ENCODE measurements around the gene FAT1.

DNA sequence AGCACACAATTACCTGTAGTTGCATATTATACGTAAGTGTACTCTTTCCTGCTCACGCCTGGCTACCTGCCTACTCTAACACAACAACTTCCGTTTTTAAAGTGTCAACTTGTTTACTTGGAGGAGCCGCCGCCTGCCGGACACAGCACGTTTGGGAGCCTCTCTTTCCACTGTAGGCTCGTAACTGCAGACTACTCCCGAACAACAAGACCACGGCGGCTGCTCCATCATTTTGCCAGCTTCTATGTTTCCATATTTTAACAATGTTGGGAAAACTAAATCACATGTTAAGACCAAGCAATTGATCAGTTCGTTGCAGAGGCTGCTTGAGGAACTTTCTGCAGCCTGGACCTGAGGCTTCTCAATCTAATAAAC, 169.1 kb downstream of the FAT1 start:
- TF ChIP-seq, protein P1, sequence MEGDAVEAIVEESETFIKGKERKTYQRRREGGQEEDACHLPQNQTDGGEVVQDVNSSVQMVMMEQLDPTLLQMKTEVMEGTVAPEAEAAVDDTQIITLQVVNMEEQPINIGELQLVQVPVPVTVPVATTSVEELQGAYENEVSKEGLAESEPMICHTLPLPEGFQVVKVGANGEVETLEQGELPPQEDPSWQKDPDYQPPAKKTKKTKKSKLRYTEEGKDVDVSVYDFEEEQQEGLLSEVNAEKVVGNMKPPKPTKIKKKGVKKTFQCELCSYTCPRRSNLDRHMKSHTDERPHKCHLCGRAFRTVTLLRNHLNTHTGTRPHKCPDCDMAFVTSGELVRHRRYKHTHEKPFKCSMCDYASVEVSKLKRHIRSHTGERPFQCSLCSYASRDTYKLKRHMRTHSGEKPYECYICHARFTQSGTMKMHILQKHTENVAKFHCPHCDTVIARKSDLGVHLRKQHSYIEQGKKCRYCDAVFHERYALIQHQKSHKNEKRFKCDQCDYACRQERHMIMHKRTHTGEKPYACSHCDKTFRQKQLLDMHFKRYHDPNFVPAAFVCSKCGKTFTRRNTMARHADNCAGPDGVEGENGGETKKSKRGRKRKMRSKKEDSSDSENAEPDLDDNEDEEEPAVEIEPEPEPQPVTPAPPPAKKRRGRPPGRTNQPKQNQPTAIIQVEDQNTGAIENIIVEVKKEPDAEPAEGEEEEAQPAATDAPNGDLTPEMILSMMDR (conservative IDR thresholded peaks at IDR 0.05; ENCODE audit: low read length) = no peak
- no peak for TF ChIP-seq EZH2phosphoT487 (IDR thresholded peaks at IDR 0.05; ENCODE audit: borderline replicate concordance, low read depth, low read length)

All from OCI-LY7 (cell line).